ENCODE data around the gene PLCB1. TPM values are rescaled to one million over a fixed set of nuclear protein-coding genes. Genes with fewer than 3 reads are reported as not detected.

The PLCB1 gene
- total RNA-seq, 1 experiment from 2014 or later = 6.0 TPM

- Mint-ChIP-seq H3K4me1 (ENCODE audit: low read depth, unreplicated experiment) (no peaks in the 10 kb centered on the region), H3K36me3 (ENCODE audit: insufficient read depth, unreplicated experiment) (no peaks in the 10 kb centered on the region), H3K27ac (ENCODE audit: unreplicated experiment) (no peak overlapping the region), H3K27me3 (ENCODE audit: unreplicated experiment) (no peaks in the 10 kb centered on the region), H3K4me3 (ENCODE audit: low read depth, unreplicated experiment) (no peak overlapping the region), H3K9me3 (ENCODE audit: low read depth, unreplicated experiment) (no peaks in the 10 kb centered on the region)
- no peak for DNase-seq
- TF ChIP-seq CTCF (IDR thresholded peaks at IDR 0.05; ENCODE audit: unreplicated experiment) = no peak
- no TSS peak for BruUV-seq (replicated peaks)
- intact Hi-C loops (cut with micrococcal nuclease; ENCODE audit: unreplicated experiment) = no loop called here
- CTCF ChIA-PET = no interaction called here
Observed at GRCh38 chr20:8480597-8480996, 348.5 kb downstream of the PLCB1 start.

- no peaks in the 10 kb centered on the region for H3K36me3 Mint-ChIP-seq (ENCODE audit: insufficient read depth, unreplicated experiment)
Observed at GRCh38 chr20:8487696-8488095, 355.6 kb downstream of the PLCB1 start.

GRCh38 chr20:8489094-8489883, 357.2 kb downstream of the PLCB1 start:
- H3K9me3 Mint-ChIP-seq (ENCODE audit: low read depth, unreplicated experiment) = no peaks in the 10 kb centered on the region

More at GRCh38 chr20:8487696-8488095, 355.6 kb downstream of the PLCB1 start:
- CTCF ChIA-PET = no interaction called here
- Mint-ChIP-seq H3K27me3 (ENCODE audit: unreplicated experiment) (no peaks in the 10 kb centered on the region), H3K4me3 (ENCODE audit: low read depth, unreplicated experiment) (no peak overlapping the region), H3K27ac (ENCODE audit: unreplicated experiment) (no peak overlapping the region), H3K9me3 (ENCODE audit: low read depth, unreplicated experiment) (no peaks in the 10 kb centered on the region), H3K4me1 (ENCODE audit: low read depth, unreplicated experiment) (no peaks in the 10 kb centered on the region)
- no peak for TF ChIP-seq CTCF (IDR thresholded peaks at IDR 0.05; ENCODE audit: unreplicated experiment)
- DNase-seq = no peak
- intact Hi-C loops (cut with micrococcal nuclease; ENCODE audit: unreplicated experiment) = no loop called here
- no TSS peak for BruUV-seq (replicated peaks)

GRCh38 chr20:8490076-8490830, 358.2 kb downstream of the PLCB1 start:
- no peak for TF ChIP-seq CTCF (IDR thresholded peaks at IDR 0.05; ENCODE audit: unreplicated experiment)
- intact Hi-C loops (cut with micrococcal nuclease; ENCODE audit: unreplicated experiment) = no loop called here
- no peaks in the 10 kb centered on the region for H3K4me1 Mint-ChIP-seq (ENCODE audit: low read depth, unreplicated experiment)
- H3K27me3 Mint-ChIP-seq (ENCODE audit: unreplicated experiment) = peaks cover 12% of the 10 kb centered on the region
- no peaks in the 10 kb centered on the region for H3K36me3 Mint-ChIP-seq (ENCODE audit: insufficient read depth, unreplicated experiment)
- DNase-seq = no peak
- no peaks in the 10 kb centered on the region for H3K9me3 Mint-ChIP-seq (ENCODE audit: low read depth, unreplicated experiment)
- H3K4me3 Mint-ChIP-seq (ENCODE audit: low read depth, unreplicated experiment) = no peak overlapping the region
- H3K27ac Mint-ChIP-seq (ENCODE audit: unreplicated experiment) = no peak overlapping the region
- BruUV-seq (replicated peaks) = no TSS peak
- CTCF ChIA-PET = no interaction called here

More at GRCh38 chr20:8489094-8489883, 357.2 kb downstream of the PLCB1 start:
- Mint-ChIP-seq H3K4me3 (ENCODE audit: low read depth, unreplicated experiment) (no peak overlapping the region), H3K27ac (ENCODE audit: unreplicated experiment) (no peak overlapping the region), H3K4me1 (ENCODE audit: low read depth, unreplicated experiment) (no peaks in the 10 kb centered on the region), H3K27me3 (ENCODE audit: unreplicated experiment) (peaks cover 3% of the 10 kb centered on the region), H3K36me3 (ENCODE audit: insufficient read depth, unreplicated experiment) (no peaks in the 10 kb centered on the region)
- no peak for TF ChIP-seq CTCF (IDR thresholded peaks at IDR 0.05; ENCODE audit: unreplicated experiment)
- no TSS peak for BruUV-seq (replicated peaks)
- CTCF ChIA-PET = no interaction called here
- intact Hi-C loops (cut with micrococcal nuclease; ENCODE audit: unreplicated experiment) = no loop called here
- DNase-seq = no peak

Data from Calu3 (cell line).